GM19035 (cell line): ENCODE measurements around the gene SPCS3.
"Not testable (repeated sequence)": the region's sequence is repeated elsewhere in the genome, so short reads cannot be mapped to it uniquely, and the experiment has no call there.

ENCODE experiments used
- ATAC-seq: cut with Tn5 transposase; IDR thresholded peaks from one replicate; pipeline ENCODE4 v1.9.1; 2021; ENCODE audit not compliant: unreplicated experiment

SPCS3 gene

DNA sequence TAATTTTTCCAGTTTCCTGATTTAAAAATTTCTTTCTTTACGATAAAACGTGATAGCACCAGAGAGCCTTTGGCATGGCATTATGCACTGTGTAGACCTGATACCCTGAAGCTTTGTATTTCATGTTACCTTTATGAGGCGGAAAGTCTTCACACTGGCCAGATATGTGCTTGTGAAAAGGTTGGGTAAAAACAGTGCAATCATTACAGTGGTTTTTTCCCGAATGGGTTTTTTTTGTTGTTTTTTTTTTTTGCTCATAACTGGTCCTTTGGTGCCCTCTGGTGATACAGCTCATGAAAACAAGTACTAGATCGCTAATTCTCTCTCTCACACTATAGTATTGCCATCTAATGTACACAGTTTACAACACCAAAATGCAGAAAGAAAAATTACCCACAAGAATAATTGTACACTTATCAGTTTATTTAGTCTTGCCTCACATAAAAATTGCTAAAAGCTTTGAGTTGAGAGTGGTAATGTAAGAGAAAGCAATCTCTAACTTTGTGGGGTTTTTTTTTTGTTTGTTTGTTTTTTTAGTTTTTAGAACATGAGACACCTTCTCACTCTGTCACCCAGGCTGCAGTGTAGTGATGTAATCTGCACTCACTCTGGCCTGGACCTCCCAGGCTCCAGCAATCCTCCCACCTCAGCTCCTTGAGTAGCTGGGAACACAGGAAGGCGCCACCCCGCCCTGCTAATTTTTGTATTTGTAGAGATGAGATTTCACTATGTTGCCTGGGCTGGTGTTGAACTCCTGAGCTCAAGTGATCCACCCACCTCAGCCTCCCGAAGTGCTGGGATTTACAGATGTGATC is 21.3 kb downstream of the SPCS3 start:
- peak; percentile 73 for ATAC-seq

DNA sequence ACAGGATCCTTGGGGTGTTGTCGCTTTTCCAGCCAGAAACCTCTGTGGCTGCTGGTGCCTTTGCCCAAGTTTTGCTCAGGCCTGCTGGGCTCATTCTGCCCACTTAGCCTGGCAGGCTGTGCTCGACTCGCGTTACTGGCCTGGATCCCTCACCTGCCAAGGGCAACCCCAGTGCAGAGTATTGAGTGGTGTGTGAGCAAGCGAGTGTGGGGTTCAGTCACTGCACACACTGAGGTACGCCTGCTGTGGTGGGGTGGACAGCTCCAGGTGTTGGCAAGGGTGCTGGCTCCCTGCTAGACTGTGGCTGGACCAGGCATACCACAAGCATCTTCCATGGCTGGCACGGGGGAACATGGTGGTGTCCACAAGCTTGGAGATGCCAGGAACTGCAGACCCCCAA is 22.6 kb downstream of the SPCS3 start:
- no peak for ATAC-seq

GRCh38 chr4:176343286-176343685 is 23.5 kb downstream of the SPCS3 start:
- no peak for ATAC-seq

- ATAC-seq: not testable (repeated sequence)
Measured at GRCh38 chr4:176345346-176345745, 25.6 kb downstream of the SPCS3 start.

- not testable (repeated sequence) for ATAC-seq
Measured at GRCh38 chr4:176346836-176347235, 27.1 kb downstream of the SPCS3 start.

GRCh38 chr4:176350671-176351070 is 30.9 kb downstream of the SPCS3 start:
- no peak for ATAC-seq

DNA sequence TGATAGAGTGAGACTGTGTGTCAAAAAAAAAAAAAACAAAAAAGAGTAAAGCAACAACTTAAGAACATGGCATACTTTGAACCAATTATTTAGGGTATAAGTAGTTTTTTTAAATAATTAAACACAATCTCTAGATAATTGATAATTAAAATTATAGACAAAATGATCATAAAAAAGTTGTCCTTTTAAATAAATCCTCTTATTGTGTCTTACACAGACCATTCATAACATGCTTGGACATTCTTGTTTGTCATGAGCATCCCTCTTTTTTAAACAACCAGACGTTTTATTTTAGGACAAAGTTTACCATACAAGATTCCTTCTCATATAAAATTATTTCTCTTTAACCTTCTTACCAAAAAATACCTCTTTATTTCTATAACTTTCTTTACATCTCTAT is 35.1 kb downstream of the SPCS3 start:
- no peak for ATAC-seq

- ATAC-seq: peak; percentile 99
Measured at GRCh38 chr4:176357359-176358082, 37.8 kb downstream of the SPCS3 start.

- ATAC-seq: peak; percentile 8
Measured at GRCh38 chr4:176358083-176358469, 38.3 kb downstream of the SPCS3 start.

DNA sequence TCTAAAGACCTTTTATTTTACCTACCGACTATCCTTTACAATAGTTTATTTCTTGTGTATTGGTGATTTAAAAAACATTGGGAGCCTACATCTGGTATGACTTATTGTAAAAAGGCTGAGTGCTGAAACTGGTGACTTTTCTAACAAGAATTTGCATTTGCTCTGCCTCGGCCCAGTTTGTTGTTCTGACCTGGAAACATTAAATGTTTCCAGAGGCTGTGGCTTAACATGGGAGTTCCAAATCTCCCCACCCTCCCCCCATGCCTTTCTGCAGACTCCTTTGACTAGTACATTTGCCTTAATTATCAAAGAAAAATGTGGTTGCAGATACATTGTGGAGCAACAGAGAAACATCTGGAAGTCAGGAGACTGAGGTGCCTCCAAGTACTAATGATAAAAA is 39.8 kb downstream of the SPCS3 start:
- ATAC-seq: no peak

GRCh38 chr4:176360446-176360845 is 40.7 kb downstream of the SPCS3 start:
- ATAC-seq: no peak

DNA sequence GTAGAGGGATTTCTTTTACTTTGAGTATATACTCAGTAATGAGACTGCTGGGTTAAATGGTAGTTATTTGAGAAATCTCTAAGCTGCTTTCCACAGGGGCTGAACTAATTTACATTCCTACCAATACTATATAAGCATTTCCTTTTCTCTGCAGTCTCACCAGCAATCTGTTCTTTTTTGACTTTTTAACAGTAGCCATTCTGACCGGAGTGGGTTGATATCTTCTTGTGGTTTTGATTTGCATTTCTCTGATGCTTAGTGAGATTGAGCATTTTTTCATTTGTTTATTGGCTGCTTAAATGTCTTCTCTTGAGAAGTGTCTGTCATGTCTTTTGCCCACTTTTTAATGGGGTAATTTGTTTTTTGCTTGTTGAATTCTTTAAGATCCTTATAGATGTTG is 43.3 kb downstream of the SPCS3 start:
- ATAC-seq: peak; percentile 82

DNA sequence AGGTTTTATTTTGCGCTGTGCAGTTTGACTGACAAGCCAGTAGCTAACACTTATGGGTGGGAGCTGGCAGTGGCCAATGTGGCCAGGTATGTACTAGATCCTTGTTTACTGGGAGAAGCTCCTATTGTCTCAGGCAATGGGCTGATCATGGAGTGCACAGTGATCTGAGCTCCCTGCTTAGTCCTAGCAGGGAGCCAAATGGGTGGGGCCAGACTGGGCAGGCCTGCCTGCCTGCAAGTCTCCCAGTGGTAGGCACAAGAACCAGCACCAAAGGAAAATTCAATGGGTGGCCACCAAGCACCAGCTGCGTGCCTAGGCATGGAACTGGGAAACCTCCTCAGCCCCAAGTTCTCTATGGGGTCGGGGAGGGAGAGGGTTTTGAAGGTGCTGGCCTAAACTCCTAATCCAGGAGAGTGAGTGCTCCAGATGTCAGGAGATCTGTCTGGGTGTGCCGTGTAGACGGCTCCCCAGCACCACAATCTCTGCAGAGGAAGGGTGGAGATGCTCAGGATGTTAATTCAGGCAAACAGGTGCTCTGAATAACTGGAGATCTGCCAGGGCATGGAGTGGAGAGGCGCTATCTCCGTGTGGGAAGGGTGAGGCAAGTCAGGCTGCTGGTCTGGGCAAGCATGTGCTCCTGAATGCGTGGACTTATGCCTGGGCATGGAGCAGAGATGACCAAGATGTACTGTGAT is 48.2 kb downstream of the SPCS3 start:
- no peak for ATAC-seq

- ATAC-seq: no peak
Measured at GRCh38 chr4:176376032-176376614, 56.4 kb downstream of the SPCS3 start.

DNA sequence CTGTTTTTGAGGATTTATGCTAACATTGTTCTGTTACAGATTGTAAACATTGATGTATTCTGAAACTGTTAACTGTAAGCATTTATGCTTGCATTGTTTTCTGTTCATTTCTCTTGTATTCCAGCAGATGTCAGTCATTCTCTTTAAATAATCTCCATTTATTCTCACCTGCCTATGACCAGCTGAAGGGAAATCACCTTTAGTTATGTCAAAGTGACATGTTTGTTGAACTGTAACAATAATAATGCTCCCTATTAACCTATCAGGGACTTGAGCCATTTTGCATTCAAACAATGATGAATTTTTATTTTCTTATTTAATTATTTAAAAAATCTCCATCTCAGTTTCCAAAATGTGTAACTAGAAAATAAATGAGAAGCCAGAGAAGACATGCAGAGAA is 58.0 kb downstream of the SPCS3 start:
- ATAC-seq: peak; percentile 89

- no peak for ATAC-seq
Measured at GRCh38 chr4:176380352-176381157, 60.8 kb downstream of the SPCS3 start.
